Measurements from ENCODE around the gene PTMS.
A peak's percentile ranks its signal among the peaks of the same experiment; 100 is the strongest.

The PTMS gene

DNA sequence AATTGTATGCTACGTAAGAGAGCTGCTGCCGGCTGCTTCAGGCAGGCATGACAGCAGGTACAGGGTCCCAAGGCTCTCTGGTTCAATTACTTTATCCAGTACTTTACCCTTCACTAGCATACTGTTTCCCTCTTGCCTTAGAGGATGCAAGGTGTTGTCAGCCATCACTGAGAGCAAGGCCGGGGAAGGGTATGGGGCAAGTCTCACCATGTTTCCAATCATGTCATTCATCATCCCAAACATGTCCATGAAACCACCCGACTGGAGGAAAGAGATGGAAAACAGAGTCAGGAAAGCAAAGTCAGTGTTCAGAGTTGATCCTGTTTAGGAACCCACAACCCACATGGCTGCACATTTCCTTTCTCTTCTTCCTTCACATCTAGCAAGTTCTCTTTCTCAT, 15.7 kb upstream of the PTMS start:
- intact Hi-C loops (cut with DNase I): no loop called here
- no peak for DNase-seq

DNA sequence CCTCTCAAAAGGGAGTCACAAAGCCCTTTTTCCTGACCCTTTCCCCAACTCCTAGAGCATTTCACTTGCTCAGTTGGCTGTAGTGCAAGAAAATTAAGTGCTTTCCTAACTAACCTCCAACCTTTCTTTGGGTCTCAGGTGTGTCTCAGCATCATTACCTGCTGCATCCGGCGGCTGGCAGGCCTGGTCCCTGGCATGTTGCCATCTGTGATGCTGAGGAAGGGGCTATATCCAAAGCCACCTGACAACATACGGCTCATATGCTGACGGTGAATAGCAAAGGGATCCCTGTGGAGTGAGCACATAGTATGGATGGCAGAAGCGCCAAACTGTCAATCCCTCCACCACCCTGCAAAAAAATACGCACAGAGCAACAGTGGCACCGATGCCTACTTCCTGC, 14.4 kb upstream of the PTMS start:
- intact Hi-C loops (cut with DNase I): loop anchor here (2.0 kb wide), 1 partner anchor 15 kb away; the partner anchor contains the start of gene PTMS
- no peak for DNase-seq

DNA sequence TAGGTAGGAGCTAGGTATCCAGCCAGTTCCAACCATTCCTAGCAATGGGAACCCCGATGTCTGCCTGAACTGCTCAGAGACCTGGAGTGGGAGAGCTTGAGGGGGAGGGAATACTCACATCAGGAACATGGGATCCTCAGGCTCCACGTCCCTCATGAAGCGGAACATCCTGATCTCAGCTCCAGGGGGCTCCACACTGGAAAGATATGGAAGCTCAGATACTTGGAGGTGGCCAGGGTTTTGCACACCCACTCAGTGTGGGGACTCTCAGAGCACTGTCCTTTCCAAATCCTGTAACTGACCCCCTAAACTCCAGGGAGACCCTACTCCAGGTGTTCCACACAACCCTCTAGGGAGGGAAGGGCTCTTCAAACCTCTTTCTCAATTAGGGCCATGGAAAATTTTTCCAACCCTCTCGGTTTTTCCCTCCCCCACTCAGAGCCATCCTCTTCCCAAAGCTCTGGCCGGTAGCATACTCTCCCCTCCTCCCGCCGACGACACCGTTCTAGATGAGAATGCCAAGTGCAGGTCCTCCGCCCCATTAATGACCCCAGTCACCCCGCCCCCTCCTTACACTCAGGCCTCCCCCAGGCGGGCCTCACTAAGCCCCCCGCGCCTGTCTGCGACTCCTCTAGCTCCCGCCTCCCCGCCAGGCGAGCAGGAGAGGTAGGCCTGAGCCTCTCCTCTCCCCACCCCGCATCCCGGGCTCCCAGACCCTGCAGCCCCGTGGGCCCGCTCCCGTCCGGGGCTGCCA, 13.8 kb upstream of the PTMS start:
- intact Hi-C loops (cut with DNase I): loop anchor here (2.0 kb wide), 1 partner anchor 14 kb away; the partner anchor contains the start of gene PTMS
- DNase-seq: peak in 6 of 10 donors; percentile 17 to 87 (median 40)

DNA sequence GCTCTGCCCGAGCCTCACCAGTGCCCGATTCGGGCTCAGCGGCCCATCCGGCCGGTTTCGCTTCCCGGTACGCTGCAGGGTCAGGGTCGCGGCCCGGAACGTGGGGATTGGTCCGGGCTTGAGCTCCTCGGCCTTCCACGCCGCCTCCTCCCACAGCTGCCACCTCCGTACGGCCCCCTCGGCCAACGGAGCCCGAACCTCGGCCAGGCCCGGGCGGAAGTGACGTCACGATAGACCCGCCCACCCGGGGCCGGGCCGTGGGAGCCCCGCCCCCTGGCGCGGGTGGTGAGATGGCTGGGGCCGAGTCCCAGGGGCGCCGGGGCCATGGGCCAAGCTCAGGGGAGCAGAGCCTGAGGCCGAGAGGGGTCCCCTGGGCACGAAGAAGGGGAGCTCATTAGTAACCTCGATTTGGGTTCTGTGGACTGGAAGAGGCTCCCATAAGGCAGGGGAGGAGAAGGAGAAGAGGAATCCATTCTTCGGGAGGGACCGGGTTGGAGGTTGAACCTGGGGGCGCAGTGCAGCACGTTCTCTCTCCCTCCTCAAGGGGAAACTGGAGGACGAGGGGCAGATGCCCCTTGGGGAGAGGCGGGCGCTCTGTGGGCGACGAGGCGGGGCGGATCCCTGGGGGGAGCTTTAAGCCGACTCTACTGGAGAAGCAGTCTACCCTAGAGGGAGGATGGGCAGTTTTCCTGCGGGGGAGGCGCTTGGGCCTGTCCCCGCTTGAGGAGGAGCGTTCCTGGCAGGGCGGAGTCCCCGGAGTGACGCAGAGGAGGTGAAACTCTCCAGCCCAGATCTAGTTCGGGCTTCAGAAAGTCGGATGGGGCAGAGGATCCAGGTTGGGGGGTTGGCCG, 13.0 kb upstream of the PTMS start, which contains the start of gene MLF2:
Gene MLF2, minus strand, starts transcription at position 221 of the 851 bp plus-strand sequence. CDS start 807 bp downstream, outside the sequence.
- peak; percentile 95 to 100 (median 97) for DNase-seq
- intact Hi-C loops (cut with DNase I): loop anchor here (1.0 to 2.0 kb wide), 3 partner anchors 14 to 72 kb away; partner anchors contain the start of gene PTMS

DNA sequence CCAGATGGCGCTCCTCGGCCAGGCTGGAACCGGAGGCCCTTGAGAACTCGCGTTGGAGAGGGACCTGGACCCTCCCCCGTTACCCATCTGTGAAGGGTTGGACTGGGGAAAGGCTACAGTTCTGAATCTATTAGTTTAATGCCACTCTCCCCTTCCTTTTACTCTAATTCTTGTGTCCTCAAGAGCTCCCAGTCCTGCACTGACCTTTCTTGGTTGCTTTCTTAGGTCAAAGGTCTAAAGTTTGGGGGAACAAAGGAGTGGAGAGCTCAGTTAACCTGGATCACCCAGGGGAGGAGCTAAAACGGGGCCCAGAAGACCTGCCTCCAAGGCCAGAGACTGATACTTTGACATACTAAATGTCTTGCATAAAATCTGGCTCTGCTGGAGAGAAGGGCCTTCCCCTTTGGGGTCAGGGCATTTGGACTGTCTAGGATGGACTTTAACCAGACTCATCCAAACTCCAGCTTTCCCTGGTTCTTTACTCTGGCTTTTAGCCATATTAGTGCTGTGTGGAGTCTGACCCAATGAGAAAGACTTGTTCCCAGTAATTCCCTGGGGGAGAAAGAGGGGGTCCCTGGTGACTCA, 12.3 kb upstream of the PTMS start:
- intact Hi-C loops (cut with DNase I): loop anchor here (1.0 to 2.0 kb wide), 3 partner anchors 13 to 71 kb away; partner anchors contain the start of gene PTMS
- DNase-seq: peak in 1 of 10 donors; percentile 29

- intact Hi-C loops (cut with DNase I): no loop called here
These were observed 11.8 kb upstream of the PTMS start for GRCh38 chr12:6754411-6754810.

GRCh38 chr12:6757028-6757690, 9.0 kb upstream of the PTMS start:
- intact Hi-C loops (cut with DNase I): no loop called here
- peak in 2 of 10 donors; percentile 29 to 57 for DNase-seq

More at GRCh38 chr12:6754411-6754810, 11.8 kb upstream of the PTMS start:
- no peak for DNase-seq

- peak in 1 of 10 donors; percentile 2 for DNase-seq
- intact Hi-C loops (cut with DNase I): no loop called here
These were observed 7.6 kb upstream of the PTMS start for GRCh38 chr12:6758506-6759095.

GRCh38 chr12:6759741-6760140, 6.4 kb upstream of the PTMS start:
- DNase-seq: peak in 1 of 10 donors; percentile 33
- intact Hi-C loops (cut with DNase I): no loop called here

DNA sequence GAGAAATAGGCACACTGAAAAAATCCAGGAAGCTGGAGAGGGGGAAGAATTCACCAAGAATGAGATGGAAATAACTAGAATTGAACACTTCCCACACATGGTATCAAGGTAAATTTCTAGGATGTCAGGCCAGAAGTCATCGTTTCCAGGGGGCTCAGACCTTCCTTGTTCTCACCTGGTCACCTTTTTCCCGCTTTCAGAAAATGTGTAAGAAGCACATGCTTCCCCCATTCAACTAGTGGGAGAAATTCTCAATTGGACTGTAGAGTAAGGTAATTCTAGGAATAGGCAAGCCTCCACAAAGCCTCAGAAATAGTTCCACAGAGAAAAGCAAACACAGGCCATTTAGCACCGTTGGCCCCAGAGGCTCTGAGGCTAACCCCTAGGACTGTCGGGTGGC, 2.8 kb upstream of the PTMS start:
- DNase-seq: no peak
- intact Hi-C loops (cut with DNase I): no loop called here

GRCh38 chr12:6764011-6764828, 1.9 kb upstream of the PTMS start:
- intact Hi-C loops (cut with DNase I): no loop called here
- DNase-seq: peak; percentile 60 to 99 (median 90)

GRCh38 chr12:6765048-6765633, 1.0 kb upstream of the PTMS start:
- intact Hi-C loops (cut with DNase I): no loop called here
- DNase-seq: no peak

GRCh38 chr12:6766651-6767349, 637 bp downstream of the PTMS start:
- peak; percentile 55 to 95 (median 69) for DNase-seq
- intact Hi-C loops (cut with DNase I): loop anchor here (2.0 kb wide), 1 partner anchor 14 kb away; the partner anchor contains the start of gene MLF2

DNA sequence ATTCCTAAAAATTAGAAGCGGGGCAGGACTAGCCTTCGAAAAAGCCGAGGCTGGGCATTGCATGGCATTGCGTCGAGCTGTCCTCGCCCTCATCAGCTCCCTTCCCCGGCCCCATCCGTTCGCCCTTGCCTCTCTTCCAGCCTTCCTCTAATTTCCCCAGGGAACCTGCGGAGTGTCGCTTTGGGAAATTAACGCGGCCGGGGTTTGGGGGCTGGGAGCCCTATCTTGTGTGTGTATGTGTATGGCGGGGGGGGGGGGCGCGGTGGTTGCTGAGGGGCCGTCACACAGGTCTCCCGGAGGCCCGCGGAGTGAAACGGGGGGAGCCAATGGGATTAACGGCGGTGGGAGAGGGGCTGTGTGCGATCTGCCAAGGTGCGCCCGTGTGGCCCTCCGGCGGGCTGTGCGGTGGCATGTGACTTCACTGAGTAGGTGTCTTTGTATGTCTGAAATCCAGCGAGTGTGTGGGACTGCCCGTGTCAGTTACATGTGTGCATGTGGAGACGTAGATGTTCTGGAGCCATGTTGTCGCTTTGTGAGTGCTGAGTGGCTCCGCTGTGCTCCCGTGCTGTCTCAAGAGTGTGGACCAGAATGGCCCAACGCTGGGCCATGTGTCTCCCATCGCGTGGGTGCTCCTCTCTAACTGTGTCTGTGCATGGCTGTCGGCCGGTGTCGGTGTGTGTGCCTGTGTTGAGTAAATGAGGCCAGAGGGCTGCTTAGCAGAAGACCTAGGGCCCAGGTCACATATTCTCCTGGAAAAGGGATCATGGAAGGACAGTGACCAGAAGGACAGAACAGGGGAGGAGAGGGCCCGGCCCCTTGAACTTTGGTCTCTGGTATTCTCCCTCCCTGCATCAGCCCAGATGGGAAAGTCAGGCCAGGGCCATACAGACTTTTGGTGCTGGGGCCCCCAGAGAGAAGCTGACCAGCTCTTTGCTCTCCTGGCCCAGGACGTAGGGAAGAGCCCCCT, 1.5 kb downstream of the PTMS start:
- DNase-seq: peak in 8 of 10 donors; percentile 32 to 95 (median 70)
- intact Hi-C loops (cut with DNase I): loop anchor here (2.0 kb wide), 1 partner anchor 15 kb away; the partner anchor contains the start of gene MLF2

GRCh38 chr12:6768437-6768914, 2.3 kb downstream of the PTMS start:
- peak in 1 of 10 donors; percentile 75 for DNase-seq
- intact Hi-C loops (cut with DNase I): no loop called here

DNA sequence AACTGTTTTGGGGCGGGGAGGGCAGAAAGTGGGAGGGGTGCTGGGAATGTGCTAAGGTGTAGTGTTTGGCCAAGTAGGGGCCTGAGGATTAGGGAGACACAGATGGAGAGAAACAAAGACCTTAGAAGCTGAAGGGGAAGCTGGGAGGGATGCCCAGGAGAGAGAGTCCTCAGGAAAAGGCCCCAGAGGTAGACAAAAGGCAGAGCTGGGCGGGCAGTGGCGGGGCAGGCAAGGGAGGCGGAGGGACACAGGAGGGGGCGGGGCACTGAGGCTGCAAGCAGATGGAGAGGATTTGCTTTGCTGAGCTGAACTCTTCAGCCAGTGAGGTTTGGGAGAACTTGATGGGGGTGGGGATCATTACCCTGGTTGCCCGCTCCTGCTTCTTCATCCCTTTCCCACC, 2.8 kb downstream of the PTMS start:
- intact Hi-C loops (cut with DNase I): no loop called here
- peak in 4 of 10 donors; percentile 45 to 90 (median 86) for DNase-seq

Data from posterior cingulate gyrus (tissue), 11 donors.